ENCODE measurements around the gene FUCA1. TPM values are rescaled to one million over a fixed set of nuclear protein-coding genes. Genes with fewer than 3 reads are reported as not detected.

The FUCA1 gene
- total RNA-seq (2014; rRNA removed; shearing (Covaris generic)), result 17.5 and 17.7 TPM in 2 replicates

GRCh38 chr1:23867895-23868556 lies at the start of gene FUCA1:
Gene FUCA1, minus strand, starts transcription at chr1:23868290. Its CDS starts 4 bp downstream, at chr1:23868286.

GRCh38 chr1:23913212-23913880 lies 45.3 kb upstream of the FUCA1 start, which contains the start of gene CNR2:
Gene CNR2, minus strand, starts transcription at chr1:23913362. Its CDS starts 37,745 bp downstream, at chr1:23875617.

GRCh38 chr1:23825076-23825761 lies 42.9 kb downstream of the FUCA1 start, which contains the start of gene HMGCL:
Gene HMGCL, minus strand, starts transcription at chr1:23825429. Its CDS starts 14 bp downstream, at chr1:23825415.

GRCh38 chr1:23800400-23801337 lies 67.4 kb downstream of the FUCA1 start, which contains the start of gene GALE:
Gene GALE, minus strand, starts transcription at chr1:23800754. Its CDS starts 1,747 bp downstream, at chr1:23799007.

Other genes with a start within 250 kb of the FUCA1 start
- gene RPL11, start 176.5 kb downstream of the FUCA1 start, total RNA-seq (2014; rRNA removed; shearing (Covaris generic)), result 2,905 and 3,612 TPM in 2 replicates
- gene ELOA, start 124.8 kb downstream of the FUCA1 start, total RNA-seq (2014; rRNA removed; shearing (Covaris generic)), result 66.5 and 70.1 TPM in 2 replicates
- 43.8 and 44.2 TPM in 2 replicates for gene PITHD1, start 89.9 kb downstream of the FUCA1 start, total RNA-seq (2014; rRNA removed; shearing (Covaris generic))
- gene LYPLA2, start 77.1 kb downstream of the FUCA1 start, total RNA-seq (2014; rRNA removed; shearing (Covaris generic)), result 133 and 149 TPM in 2 replicates
- gene GALE, start 67.5 kb downstream of the FUCA1 start, total RNA-seq (2014; rRNA removed; shearing (Covaris generic)), result 194 and 218 TPM in 2 replicates
- 25.2 and 31.2 TPM in 2 replicates for gene HMGCL, start 42.9 kb downstream of the FUCA1 start, total RNA-seq (2014; rRNA removed; shearing (Covaris generic))
- gene CNR2, start 45.1 kb upstream of the FUCA1 start, total RNA-seq (2014; rRNA removed; shearing (Covaris generic)), result not detected in 2 replicates
- gene PNRC2, start 91.5 kb upstream of the FUCA1 start, total RNA-seq (2014; rRNA removed; shearing (Covaris generic)), result 55.6 and 62.2 TPM in 2 replicates
- gene SRSF10, start 112.0 kb upstream of the FUCA1 start, total RNA-seq (2014; rRNA removed; shearing (Covaris generic)), result 162 and 177 TPM in 2 replicates
- gene MYOM3, start 243.8 kb upstream of the FUCA1 start, total RNA-seq (2014; rRNA removed; shearing (Covaris generic)), result 0.03 and 0.08 TPM in 2 replicates